ENCODE results near the gene SP100.
"Not testable (repeated sequence)": the region's sequence is repeated elsewhere in the genome, so short reads cannot be mapped to it uniquely, and the experiment has no call there.

Gene SP100

GRCh38 chr2:230472621-230473018 lies 56.6 kb downstream of the SP100 start:
- peak; percentile 40 for DNase-seq

DNA sequence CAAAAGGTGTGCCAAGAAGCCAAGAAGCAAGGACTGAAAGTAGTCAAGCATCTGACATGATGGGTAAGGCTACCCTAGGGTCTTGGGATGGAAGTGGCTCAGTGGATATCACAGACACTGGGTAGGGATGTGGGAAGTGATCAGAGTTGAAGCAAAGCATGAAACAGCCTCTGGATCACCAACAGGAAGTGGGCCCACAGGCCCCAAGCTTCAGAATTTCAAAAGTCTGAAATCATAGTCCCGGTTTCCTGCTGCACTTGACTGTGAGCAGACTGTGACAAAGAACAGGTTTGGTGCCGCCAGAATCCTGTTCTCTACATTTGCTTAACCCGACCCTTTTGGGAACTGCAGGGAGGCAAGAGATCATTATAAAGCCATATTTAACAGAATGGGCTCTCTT lies 57.4 kb downstream of the SP100 start:
- no peak for DNase-seq

- DNase-seq = no peak
Observed at GRCh38 chr2:230475143-230475542, 59.1 kb downstream of the SP100 start.

GRCh38 chr2:230485801-230486341 lies 69.9 kb downstream of the SP100 start:
- no peak for DNase-seq

DNA sequence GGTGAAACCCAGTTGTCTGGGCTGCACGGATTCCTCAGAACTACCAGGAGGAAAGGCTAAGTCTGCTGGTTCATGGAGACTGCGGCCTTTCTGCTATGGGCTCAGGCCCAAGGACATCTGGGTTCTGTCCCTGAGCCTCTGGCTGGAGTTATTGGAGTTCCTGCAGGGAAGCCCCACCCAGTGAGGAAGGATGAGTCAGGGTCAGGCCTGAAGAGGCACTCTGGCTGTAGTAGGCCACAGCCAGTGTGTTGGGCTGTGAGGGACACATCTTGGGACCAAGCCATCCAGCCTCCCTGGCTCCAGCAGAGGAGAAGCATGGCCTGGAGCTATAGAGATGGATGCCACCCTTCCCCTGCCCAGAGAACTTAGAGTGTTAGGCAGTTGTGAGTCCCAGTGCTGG lies 75.2 kb downstream of the SP100 start:
- not testable (repeated sequence) for DNase-seq

GRCh38 chr2:230492107-230492506 lies 76.1 kb downstream of the SP100 start:
- DNase-seq = no peak

GRCh38 chr2:230494980-230495379 lies 79.0 kb downstream of the SP100 start:
- no peak for DNase-seq

- DNase-seq = no peak
Observed at GRCh38 chr2:230496891-230497290, 80.9 kb downstream of the SP100 start.

DNA sequence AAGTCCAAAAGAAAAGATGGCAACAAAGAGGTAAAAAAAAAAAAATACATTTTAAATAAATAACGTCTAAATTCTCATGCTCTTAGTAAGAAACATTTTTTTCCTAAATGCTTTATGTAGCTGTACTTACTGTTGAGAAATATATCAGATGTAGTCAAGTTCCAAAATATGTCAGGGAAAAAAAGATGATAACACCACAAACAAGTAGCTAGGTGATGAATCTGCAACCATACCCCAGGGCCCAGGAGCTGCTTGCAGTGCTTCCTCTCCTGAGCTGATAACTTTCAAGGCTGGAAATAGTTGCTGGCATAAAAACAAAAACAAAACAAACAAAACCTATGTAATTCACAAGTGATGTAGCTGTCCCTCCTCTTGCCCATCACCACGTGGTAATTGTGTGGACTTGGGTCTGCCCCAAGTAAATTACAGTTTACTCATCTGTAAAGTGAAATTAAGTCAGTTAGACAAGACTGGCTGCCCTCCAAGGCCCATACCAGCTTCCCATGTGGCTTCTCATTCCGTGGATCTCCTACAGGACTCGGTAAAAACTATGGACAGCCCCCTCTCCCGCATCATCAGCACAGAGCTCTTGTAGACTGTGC lies 82.6 kb downstream of the SP100 start:
- peak; percentile 45 for DNase-seq

DNA sequence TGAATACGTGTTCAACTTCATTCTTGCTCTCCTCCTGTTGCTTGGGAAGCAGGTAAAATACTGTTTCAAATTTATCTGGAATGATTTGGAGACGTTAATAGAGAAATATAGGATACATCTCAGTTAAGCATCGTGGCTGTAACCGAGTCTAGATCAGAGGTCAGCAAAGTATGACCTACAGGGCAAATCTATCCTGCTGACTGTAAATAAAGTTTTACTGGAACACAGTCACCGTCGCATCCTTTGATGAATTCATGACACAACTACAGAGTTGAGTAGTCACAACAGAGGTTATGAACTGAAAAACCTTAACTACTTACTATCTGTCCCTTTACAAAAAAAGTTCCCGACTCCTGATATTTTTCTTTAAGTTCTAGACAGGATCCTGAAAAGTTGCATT lies 86.6 kb downstream of the SP100 start:
- DNase-seq = no peak

DNA sequence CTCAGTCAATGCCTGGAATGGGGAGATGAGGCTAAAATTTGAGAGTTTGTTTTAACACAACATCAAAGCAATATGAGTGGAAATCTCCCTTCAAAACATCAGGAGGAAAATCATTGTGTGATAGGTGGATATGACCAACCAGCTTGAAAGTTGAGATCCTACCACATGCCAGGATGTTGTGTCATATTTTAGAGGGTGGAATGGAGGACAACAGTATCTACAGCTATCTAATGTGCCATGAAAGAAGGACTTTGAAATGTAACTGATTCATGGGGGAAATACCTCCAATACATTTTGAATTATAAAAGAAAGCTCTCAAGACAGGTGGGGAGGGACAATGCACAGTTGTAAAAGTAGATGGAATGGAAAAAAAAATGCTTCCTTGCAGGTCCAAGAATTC lies 87.8 kb downstream of the SP100 start:
- DNase-seq = no peak

- no peak for DNase-seq
Observed at GRCh38 chr2:230505162-230505561, 89.2 kb downstream of the SP100 start.

DNA sequence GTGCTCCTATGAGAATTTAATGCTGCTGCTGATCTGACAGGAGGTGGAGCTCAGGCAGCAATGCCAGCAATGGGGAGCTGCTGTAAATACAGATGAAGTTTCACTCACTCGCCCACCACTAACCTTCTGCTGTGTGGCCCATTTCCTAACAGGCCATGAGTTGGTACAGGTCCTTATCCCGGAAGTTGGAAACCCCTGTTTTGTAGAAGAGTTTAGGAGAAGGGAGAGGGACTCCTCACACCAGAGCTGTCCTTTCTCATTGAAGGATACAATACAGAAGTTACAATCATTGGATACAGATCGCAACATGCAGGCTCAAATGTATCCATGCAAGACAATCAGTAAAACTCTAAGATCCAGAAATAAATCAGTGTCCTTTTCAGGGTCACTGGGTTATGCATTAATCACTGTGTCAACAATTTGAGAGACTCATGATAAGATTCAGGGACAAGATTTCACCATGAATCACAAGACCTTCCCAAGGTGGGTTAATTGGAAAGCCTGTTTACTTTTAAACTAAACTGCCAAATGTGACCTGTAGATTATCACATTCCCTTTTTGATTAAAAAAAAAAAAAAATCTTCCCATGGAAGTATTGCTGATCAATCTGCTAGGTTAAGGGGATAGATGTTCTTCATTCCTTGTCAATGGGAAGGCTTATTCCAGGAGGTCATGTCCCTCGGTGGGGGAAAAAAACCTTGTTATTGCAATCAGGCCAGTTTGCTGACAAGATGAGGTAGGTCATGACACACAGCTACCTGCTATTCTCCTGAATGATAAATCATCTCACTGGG lies 97.2 kb downstream of the SP100 start:
- DNase-seq = no peak

GRCh38 chr2:230520061-230520874 lies 104.3 kb downstream of the SP100 start:
- DNase-seq = no peak

- no peak for DNase-seq
Observed at GRCh38 chr2:230520875-230521155, 104.8 kb downstream of the SP100 start.

- DNase-seq = no peak
Observed at GRCh38 chr2:230521386-230521785, 105.4 kb downstream of the SP100 start.

GRCh38 chr2:230525682-230526081 lies 109.7 kb downstream of the SP100 start:
- no peak for DNase-seq

DNA sequence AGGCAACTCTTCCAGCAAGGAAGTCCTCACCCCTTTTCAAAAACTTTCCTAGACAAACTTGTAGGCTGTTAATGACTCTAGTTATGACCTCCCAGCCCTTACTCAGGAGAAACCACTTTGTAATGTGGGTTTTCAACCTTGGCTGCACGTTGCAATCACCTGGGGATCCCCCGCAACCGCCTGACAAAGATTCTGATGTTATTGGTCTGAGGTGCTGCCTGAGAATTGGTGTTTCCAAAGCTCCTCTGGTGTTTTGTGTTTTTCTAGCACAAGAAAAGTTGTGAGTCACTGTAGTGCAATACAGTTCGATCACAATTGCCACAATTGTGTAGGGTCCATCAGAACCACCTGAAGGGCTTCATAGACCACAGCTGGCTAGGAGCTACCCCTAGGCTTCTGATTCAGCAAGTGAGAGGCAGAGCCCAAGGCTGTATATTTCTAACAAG lies 121.6 kb downstream of the SP100 start:
- peak; percentile 17 for DNase-seq

DNA sequence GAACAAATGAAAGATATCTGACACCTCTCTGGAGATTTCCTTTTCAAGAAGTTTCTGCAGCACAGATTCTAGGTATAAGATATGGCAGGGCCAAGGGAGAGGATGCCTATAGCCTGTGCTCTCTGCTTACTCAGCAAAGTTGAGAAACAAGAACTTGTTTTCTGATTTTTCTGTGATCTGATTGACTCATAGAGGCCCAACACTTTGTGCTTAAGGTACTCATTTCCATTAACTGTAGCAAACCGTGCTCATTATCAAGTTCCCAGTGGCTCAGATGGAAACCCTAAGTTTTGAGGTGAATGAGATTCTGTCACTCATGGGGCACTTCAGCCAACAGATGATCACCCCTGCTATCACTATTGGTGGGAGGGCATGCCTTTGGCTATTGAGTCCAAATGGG lies 124.3 kb downstream of the SP100 start:
- no peak for DNase-seq

DNA sequence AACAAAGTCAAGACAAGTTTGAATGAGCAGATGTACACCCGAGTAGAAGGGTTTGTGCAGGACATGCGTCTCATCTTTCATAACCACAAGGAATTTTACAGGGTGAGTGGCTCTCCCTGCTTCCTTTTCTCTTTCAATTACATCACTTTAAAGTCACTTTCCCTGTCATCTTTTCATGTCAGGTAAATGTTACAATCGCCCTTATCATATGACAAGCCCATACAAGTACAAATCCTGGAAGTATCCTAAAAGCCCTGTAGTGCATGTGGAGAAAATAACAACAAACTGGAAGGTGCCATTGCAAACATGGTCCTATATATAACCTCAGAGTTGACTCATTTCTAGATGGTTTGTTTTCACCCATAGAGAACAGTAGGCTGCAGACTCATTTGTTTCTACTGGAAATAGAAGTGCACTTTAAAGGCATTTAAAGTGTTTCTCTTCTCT lies 126.0 kb downstream of the SP100 start:
- no peak for DNase-seq

GRCh38 chr2:230542751-230543150 lies 126.8 kb downstream of the SP100 start:
- no peak for DNase-seq

- no peak for DNase-seq
Observed at GRCh38 chr2:230552181-230552580, 136.2 kb downstream of the SP100 start.

DNA sequence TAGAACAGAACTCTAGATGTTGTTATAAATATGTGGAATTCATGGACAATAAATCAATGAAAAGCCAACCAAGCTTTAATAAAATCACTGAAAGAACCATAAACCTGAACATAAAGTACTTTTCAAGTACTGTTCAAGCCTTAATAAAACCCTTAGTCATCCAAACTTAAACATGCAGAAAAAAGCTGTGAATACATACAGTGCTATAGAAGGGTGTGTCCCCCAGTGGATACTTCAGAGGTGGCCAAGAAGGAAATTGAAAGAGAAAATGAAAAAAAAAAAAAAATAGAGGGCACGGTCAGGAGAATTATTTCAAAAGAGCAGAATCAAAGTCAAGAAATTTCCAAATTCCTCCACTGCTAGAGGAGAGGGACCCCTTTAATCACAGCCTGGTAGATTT lies 141.1 kb downstream of the SP100 start:
- DNase-seq = no peak

Data from NK-92 treated with Interleukin-12 subunit alpha and Interleukin-12 subunit beta, amount 100 ng/mL, for 24 hours (cell line).